HepG2 (cell line): ENCODE results near the gene AUNIP. TPM values are rescaled to one million over a fixed set of nuclear protein-coding genes. Genes with fewer than 3 reads are reported as not detected.

Source experiments
- ATAC-seq: fragments of 200-7000 bp; cut with Tn5 transposase; 3 replicates; pipeline ENCODE4 v1.9.1; 2020; ENCODE audit warnings: mild to moderate bottlenecking, moderate library complexity
- BruUV-seq: library from RNA; stranded (reverse); fragments of 400-500 nt; replicated peaks from 2 replicates; lab custom pipeline; 2021; lab: Mats Ljungman, UMichigan
- CTCF ChIA-PET: fragments of 300-600 bp; formaldehyde crosslinking; extraction: SDS; loops from one replicate; lab custom pipeline; 2021; ENCODE audit warnings: low total read pairs, inconsistent platforms, low intra/inter-chr PET ratio; lab: Yijun Ruan, JAX
- POLR2A ChIA-PET: fragments of 350-600 bp; sonication (Branson Sonifier 250); formaldehyde crosslinking; loops from one replicate; lab custom pipeline; 2020; ENCODE audit warnings: antibody characterized with exemption, inconsistent platforms; lab: Yijun Ruan, JAX
- DNase-seq: peaks from one replicate; pipeline ENCODE4 v3.0.0-alpha.2; 2015; ENCODE audit warnings: low spot score
- FAIRE-seq: peaks from 3 replicates; lab custom pipeline; 2011; peaks lifted over from hg19 to GRCh38; lab: Jason Lieb, UNC
- H2AFZ ChIP-seq: one replicate; pipeline ENCODE4 v1.6.1; 2011; ENCODE audit warnings: low read length, inconsistent platforms
- H3K27ac ChIP-seq: fragments of 300-600 bp; 3 replicates; pipeline ENCODE4 v1.8.0; 2011; ENCODE audit warnings: mixed run types, mild to moderate bottlenecking, mixed read lengths, low read length, inconsistent platforms; ENCODE audit not compliant: insufficient read depth; ENCODE audit errors: extremely low read length
- H3K27me3 ChIP-seq, 2 experiments: fragments of 200-600 bp in 1 of 2; 2 replicates in 1 of 2; 3 replicates in 1 of 2; pipeline versions ENCODE4 v1.6.0 to v1.8.0; 2011; ENCODE audit warnings: low read length in 2 of 2, mild to moderate bottlenecking in 2 of 2, moderate library complexity in 2 of 2, inconsistent platforms in 1 of 2; ENCODE audit not compliant: insufficient read depth in 2 of 2, control insufficient read depth in 1 of 2
- H3K36me3 ChIP-seq, 2 experiments: fragments of 200-600 bp in 1 of 2; replicated peaks in 1 of 2; 2 replicates in 1 of 2; 3 replicates in 1 of 2; pipeline versions ENCODE4 v1.5.1 to v1.8.0; 2011; ENCODE audit warnings: low read length in 2 of 2, inconsistent platforms in 1 of 2; ENCODE audit not compliant: insufficient read depth in 2 of 2, control insufficient read depth in 1 of 2
- H3K4me1 ChIP-seq: 2 replicates; pipeline ENCODE4 v1.5.1; 2012; ENCODE audit warnings: low read length, inconsistent platforms; ENCODE audit not compliant: insufficient read depth
- H3K4me2 ChIP-seq: 2 replicates; pipeline ENCODE4 v1.6.0; 2011; ENCODE audit warnings: low read depth, low read length, inconsistent platforms
- H3K4me3 ChIP-seq, 3 experiments: fragments of 200-600 bp in 1 of 3; sonication (generic), shearing (Covaris generic) in 1 of 3; replicated peaks in 1 of 3; 2 replicates each; pipeline ENCODE4 v1.5.1; 2011 to 2016; ENCODE audit warnings: low read length in 3 of 3, inconsistent platforms in 2 of 3, low read depth in 2 of 3, mild to moderate bottlenecking in 2 of 3, control low read depth in 1 of 3, mixed read lengths in 1 of 3; ENCODE audit not compliant: insufficient read depth in 1 of 3
- H3K79me2 ChIP-seq: one replicate; pipeline ENCODE4 v1.6.1; 2011; ENCODE audit warnings: low read length, inconsistent platforms; ENCODE audit not compliant: insufficient read depth
- H3K9ac ChIP-seq: 2 replicates; pipeline ENCODE4 v1.6.0; 2011; ENCODE audit warnings: mild to moderate bottlenecking, low read depth, low read length, inconsistent platforms; ENCODE audit not compliant: insufficient read depth
- H3K9me3 ChIP-seq: 2 replicates; pipeline ENCODE4 v1.5.1; 2012; ENCODE audit warnings: mild to moderate bottlenecking, low read length
- H4K20me1 ChIP-seq: 2 replicates; pipeline ENCODE4 v1.6.0; 2011; ENCODE audit warnings: inconsistent platforms, mild to moderate bottlenecking, low read length, moderate library complexity; ENCODE audit not compliant: insufficient read depth
- EEA1 ChIP-seq: sonication (generic); formaldehyde crosslinking; IDR thresholded peaks from 2 replicates; pipeline ENCODE4 v1.5.1; 2020; ENCODE audit warnings: mild to moderate bottlenecking, missing genetic modification reagents, borderline replicate concordance
- KLF12 ChIP-seq: sonication (generic); formaldehyde crosslinking; IDR thresholded peaks from 2 replicates; pipeline ENCODE4 v1.4.0; 2020; ENCODE audit warnings: missing genetic modification reagents, borderline replicate concordance
- KMT2B ChIP-seq: IDR thresholded peaks from 2 replicates; pipeline ENCODE4 v1.6.1; 2016; ENCODE audit warnings: missing genetic modification reagents, missing compliant biosample characterization
- POGZ ChIP-seq: sonication (generic); formaldehyde crosslinking; IDR thresholded peaks from 2 replicates; pipeline ENCODE4 v1.4.0; 2020; ENCODE audit warnings: mild to moderate bottlenecking, missing genetic modification reagents
- ZBTB8A ChIP-seq: sonication (generic); formaldehyde crosslinking; IDR thresholded peaks from 2 replicates; pipeline ENCODE4 v1.4.0; 2020; ENCODE audit warnings: mild to moderate bottlenecking, low read depth, missing genetic modification reagents, borderline replicate concordance
- ZNF564 ChIP-seq: sonication (generic); formaldehyde crosslinking; IDR thresholded peaks from 2 replicates; pipeline ENCODE4 v1.8.1; 2023; ENCODE audit warnings: mild to moderate bottlenecking, missing genetic modification reagents
- ZNF761 ChIP-seq: sonication (generic); formaldehyde crosslinking; conservative IDR thresholded peaks from 2 replicates; pipeline ENCODE4 v1.4.0; 2020; ENCODE audit warnings: mild to moderate bottlenecking, missing genetic modification reagents
- ZNF788 ChIP-seq: sonication (generic); formaldehyde crosslinking; IDR thresholded peaks from 2 replicates; pipeline ENCODE4 v1.5.0; 2020; ENCODE audit warnings: mild to moderate bottlenecking, missing genetic modification reagents, borderline replicate concordance
- WGBS: methylation state at CpG from one replicate; pipeline ENCODE4 v1.1.6; 2017; ENCODE audit warnings: low lambda C conversion rate; 5-methylcytosine and 5-hydroxymethylcytosine counted together
- in situ Hi-C: cut with HindIII; loops from 2 replicates; pipeline ENCODE4 v1.10.0; 2017; ENCODE audit warnings: low pct_unique_long_range_greater_than_20kb; ENCODE audit not compliant: extremely low pct_ligation_motif_present
- intact Hi-C: fragments of 100-400 bp; cut with micrococcal nuclease; formaldehyde crosslinking; loops from one replicate; pipeline ENCODE4 v1.10.0; 2022; ENCODE audit not compliant: unreplicated experiment
- polyA plus RNA-seq, 8 experiments: library from polyadenylated mRNA; depleted of rRNA in 3 of 8; stranded (reverse) in 7 of 8; unstranded in 1 of 8; fragments of >200 nt; fragmentation: Illumina TruSeq in 4 of 8; extraction: Trizol in 4 of 8; gene quantifications; 2 replicates each; pipeline versions ENCODE4 v1.2.1 to v1.2.3, GENCODE V29; 2011 to 2016; ENCODE audit warnings: low read depth in 4 of 8, missing spikeins in 1 of 8, mixed read lengths in 1 of 8; ENCODE audit not compliant: insufficient read depth in 1 of 8
- total RNA-seq, 5 experiments: library from RNA; depleted of rRNA; stranded (reverse); fragments of >200 nt; fragmentation: Illumina TruSeq; extraction: Trizol; gene quantifications; 2 replicates each; pipeline ENCODE4 v1.2.3, GENCODE V29; 2016; ENCODE audit warnings: low read depth in 1 of 5
- TF ChIP-seq, protein P1 (sequence below): IDR thresholded peaks from 2 replicates; pipeline ENCODE4 v1.6.1; 2012; ENCODE audit warnings: low read depth, low read length, improper control_type of control experiment
- TF ChIP-seq, protein P2 (sequence below): sonication (generic); formaldehyde crosslinking; IDR thresholded peaks from 2 replicates; pipeline ENCODE4 v1.4.0; 2020; ENCODE audit warnings: mild to moderate bottlenecking, missing genetic modification reagents

Gene AUNIP
- total and polyA plus RNA-seq, 2 of the 13 experiments (the other 11 are each of a cell fraction or from before 2014, with no cell fraction given) = 3.8 to 12.3 TPM

DNA sequence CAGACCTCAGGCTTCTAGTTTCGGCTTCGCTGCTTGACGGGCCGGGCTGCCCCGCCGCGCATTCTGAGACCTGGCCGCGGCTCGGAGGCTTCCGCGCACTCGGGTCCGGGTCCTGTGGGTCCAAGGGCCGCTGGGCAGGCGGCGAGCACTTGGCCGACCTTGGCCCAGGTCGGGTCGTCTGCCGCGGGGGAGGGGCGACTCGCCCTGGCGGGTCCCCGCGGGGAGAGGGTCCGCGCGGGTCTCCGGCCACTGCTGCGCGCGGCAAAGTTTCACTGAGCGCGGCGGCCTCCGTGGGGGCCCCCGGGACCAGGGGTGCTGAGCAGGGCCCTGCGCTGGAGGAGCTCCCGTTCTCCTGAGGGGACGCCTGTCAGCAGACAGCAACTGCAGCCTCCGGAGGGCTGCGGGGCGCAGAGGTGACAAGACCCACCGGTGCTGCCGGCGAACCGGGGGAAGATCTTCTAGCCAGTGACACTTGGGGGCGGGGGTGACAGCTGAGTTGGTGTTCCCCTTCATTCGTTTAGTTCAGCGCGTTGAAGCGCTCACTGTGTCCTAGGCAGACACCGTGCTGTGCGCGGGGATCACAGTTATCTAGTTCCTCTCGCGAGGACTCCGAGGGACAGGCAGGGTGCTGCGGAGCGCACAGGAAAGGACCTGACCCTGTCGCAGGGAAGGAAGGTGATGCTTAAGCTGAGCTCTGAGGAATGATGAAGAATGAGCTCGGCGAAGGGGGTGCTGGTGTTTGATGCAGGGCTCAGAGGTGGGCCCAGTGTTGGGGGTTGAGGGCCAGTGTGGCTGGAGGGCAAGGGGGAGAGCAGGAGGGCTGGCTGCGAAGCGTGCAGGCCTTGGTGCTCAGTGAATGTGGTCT lies 38.8 kb downstream of the AUNIP start:
- H3K36me3 ChIP-seq = peaks cover 0 to 9% of the 10 kb centered on the region in 2 experiments; a peak in 1 of 5 replicates
- ChIA-PET CTCF (no interaction called here), POLR2A (interaction anchor here (0.9 to 3.3 kb wide), 13 partner anchors 9 to 349 kb away, joined by 3 to 20 read pairs (median 4); partner anchors contain the start of genes PAFAH2, SELENON and ZNF593)
- 2% methylated on average over 12 of the region's 67 CpGs for WGBS
- H3K4me3 ChIP-seq = peak overlapping the region; percentile 90 to 94 (median 94)
- H3K79me2 ChIP-seq = peaks cover 26% of the 10 kb centered on the region
- H4K20me1 ChIP-seq = peaks cover 8% of the 10 kb centered on the region
- H3K27me3 ChIP-seq = no peaks in the 10 kb centered on the region; a peak in 1 of 5 replicates
- H3K4me2 ChIP-seq = peak overlapping the region; percentile 95
- intact Hi-C loops (loop anchor here (5.0 kb wide), 2 partner anchors 72 to 177 kb away; partner anchors contain the start of gene PAFAH2), in situ Hi-C loops (loop anchor here (10.0 to 25.0 kb wide), 2 partner anchors 174 to 208 kb away; partner anchors contain the start of genes MAN1C1 and PAFAH2)
- ATAC-seq (peak; percentile 81), FAIRE-seq (no peak), DNase-seq (peak; percentile 69)
- H3K9ac ChIP-seq = peak overlapping the region; percentile 98
- H3K27ac ChIP-seq = peak overlapping the region; percentile 98
- no TSS peak for BruUV-seq
- no peaks in the 10 kb centered on the region for H3K9me3 ChIP-seq
- no peak overlapping the region for H2AFZ ChIP-seq
- peaks cover 37% of the 10 kb centered on the region for H3K4me1 ChIP-seq
- TF ChIP-seq ZNF761 (CRISPR knock-in tag) (peak; percentile 46; the same call in 1 of the 2 replicates), ZBTB8A (0 out of 2 replicates have a peak, but pooled peaks have one; percentile 89), ZNF564 (0 out of 2 replicates have a peak, but pooled peaks have one; percentile 61), KLF12 (CRISPR knock-in tag) (0 out of 2 replicates have a peak, but pooled peaks have one; percentile 12), EEA1 (peak; percentile 40; the same call in 1 of the 2 replicates), POGZ (no peak), KMT2B (no peak), ZNF788 (CRISPR knock-in tag) (peak; percentile 1; the same call in 1 of the 2 replicates)
- TF ChIP-seq, protein P1, sequence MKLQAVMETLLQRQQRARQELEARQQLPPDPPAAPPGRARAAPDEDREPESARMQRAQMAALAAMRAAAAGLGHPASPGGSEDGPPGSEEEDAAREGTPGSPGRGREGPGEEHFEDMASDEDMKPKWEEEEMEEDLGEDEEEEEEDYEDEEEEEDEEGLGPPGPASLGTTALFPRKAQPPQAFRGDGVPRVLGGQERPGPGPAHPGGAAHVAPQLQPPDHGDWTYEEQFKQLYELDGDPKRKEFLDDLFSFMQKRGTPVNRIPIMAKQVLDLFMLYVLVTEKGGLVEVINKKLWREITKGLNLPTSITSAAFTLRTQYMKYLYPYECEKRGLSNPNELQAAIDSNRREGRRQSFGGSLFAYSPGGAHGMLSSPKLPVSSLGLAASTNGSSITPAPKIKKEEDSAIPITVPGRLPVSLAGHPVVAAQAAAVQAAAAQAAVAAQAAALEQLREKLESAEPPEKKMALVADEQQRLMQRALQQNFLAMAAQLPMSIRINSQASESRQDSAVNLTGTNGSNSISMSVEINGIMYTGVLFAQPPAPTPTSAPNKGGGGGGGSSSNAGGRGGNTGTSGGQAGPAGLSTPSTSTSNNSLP = no peak
- TF ChIP-seq, protein P2, sequence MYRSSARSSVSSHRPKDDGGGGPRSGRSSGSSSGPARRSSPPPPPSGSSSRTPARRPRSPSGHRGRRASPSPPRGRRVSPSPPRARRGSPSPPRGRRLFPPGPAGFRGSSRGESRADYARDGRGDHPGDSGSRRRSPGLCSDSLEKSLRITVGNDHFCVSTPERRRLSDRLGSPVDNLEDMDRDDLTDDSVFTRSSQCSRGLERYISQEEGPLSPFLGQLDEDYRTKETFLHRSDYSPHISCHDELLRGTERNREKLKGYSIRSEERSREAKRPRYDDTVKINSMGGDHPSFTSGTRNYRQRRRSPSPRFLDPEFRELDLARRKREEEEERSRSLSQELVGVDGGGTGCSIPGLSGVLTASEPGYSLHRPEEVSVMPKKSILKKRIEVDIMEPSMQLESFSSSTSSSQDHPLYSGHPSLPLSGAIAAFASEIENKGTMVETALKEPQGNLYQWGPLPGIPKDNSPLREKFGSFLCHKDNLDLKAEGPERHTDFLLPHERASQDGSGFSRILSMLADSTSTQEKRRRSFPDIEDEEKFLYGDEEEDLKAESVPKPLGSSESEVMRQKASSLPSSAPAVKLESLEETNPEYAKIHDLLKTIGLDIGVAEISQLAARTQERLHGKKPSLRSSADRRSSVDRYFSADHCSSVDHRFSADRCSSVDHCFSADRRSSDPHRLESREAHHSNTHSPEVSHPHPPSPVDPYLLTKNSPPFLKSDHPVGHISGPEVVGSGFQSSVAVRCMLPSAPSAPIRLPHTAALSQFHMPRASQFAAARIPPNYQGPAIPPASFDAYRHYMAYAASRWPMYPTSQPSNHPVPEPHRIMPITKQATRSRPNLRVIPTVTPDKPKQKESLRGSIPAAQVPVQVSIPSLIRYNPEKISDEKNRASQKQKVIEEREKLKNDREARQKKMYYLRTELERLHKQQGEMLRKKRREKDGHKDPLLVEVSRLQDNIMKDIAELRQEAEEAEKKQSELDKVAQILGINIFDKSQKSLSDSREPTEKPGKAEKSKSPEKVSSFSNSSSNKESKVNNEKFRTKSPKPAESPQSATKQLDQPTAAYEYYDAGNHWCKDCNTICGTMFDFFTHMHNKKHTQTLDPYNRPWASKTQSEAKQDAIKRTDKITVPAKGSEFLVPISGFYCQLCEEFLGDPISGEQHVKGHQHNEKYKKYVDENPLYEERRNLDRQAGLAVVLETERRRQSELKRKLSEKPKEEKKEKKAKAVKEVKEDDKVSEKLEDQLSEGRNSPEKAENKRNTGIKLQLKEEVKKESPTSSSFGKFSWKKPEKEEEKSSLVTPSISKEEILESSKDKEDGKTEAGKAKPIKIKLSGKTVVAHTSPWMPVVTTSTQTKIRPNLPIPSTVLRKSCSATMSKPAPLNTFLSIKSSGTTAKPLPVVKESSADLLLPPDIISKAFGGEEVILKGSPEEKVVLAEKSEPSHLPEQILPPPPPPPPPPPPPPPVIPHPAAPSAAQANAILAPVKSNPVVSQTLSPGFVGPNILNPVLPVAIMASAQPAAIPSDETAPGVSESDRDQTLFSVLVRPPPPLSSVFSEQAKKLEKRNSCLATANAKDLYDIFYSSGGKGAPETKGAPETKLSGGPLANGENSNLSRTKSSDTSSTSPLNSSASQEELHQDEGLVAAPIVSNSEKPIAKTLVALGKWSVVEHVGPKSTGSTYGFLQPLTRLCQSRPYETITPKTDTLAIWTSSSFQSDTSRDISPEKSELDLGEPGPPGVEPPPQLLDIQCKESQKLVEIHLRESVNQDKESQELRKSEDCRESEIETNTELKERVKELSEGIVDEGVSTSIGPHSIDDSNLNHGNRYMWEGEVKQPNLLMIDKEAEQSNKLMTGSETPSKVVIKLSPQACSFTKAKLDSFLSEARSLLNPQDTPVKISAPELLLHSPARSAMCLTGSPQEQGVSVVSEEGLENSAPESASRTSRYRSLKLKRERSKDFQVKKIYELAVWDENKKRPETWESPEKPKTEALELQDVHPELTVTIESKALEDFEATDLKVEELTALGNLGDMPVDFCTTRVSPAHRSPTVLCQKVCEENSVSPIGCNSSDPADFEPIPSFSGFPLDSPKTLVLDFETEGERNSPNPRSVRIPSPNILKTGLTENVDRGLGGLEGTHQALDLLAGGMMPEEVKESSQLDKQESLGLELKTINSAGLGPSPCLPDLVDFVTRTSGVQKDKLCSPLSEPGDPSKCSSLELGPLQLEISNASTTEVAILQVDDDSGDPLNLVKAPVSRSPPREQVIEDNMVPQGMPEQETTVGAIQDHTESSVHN = 0 out of 2 replicates have a peak, but pooled peaks have one; percentile 68
